Lung (tissue), 12 donors: ENCODE measurements around the gene MN1. TPM values are rescaled to one million over a fixed set of nuclear protein-coding genes. Genes with fewer than 3 reads are reported as not detected.
"Not testable (repeated sequence)": the region's sequence is repeated elsewhere in the genome, so short reads cannot be mapped to it uniquely, and the experiment has no call there.

ENCODE experiments used
- ATAC-seq: fragments of 200-7000 bp; cut with Tn5 transposase; one replicate; pipeline ENCODE4 v1.9.1; 2020; ENCODE audit warnings: moderate number of reproducible peaks; ENCODE audit not compliant: insufficient read depth, low FRiP score
- DNase-seq, 3 donors: peaks; one replicate each; pipeline ENCODE4 v3.0.0-alpha.2; 2013 to 2017
- H3K27ac ChIP-seq, 2 donors: one replicate each; pipeline ENCODE4 v1.5.1; 2013; ENCODE audit warnings: mild to moderate bottlenecking in 2 of 2, moderate library complexity in 2 of 2, control low read depth in 1 of 2, inconsistent platforms in 1 of 2, low read depth in 1 of 2, low read length in 1 of 2
- H3K27me3 ChIP-seq, 3 donors: one replicate each; pipeline ENCODE4 v1.5.1; 2013; ENCODE audit warnings: low read length in 2 of 3; ENCODE audit not compliant: control insufficient read depth in 3 of 3, insufficient read depth in 3 of 3
- H3K36me3 ChIP-seq, 4 donors: one replicate each; pipeline ENCODE4 v1.5.1; 2013; ENCODE audit warnings: low read length in 4 of 4, mild to moderate bottlenecking in 1 of 4, moderate library complexity in 1 of 4; ENCODE audit not compliant: control insufficient read depth in 4 of 4, insufficient read depth in 4 of 4
- H3K4me1 ChIP-seq, 5 donors: one replicate each; pipeline ENCODE4 v1.5.1; 2013; ENCODE audit warnings: low read length in 5 of 5, mild to moderate bottlenecking in 2 of 5, moderate library complexity in 1 of 5; ENCODE audit not compliant: control insufficient read depth in 5 of 5, insufficient read depth in 5 of 5
- H3K4me3 ChIP-seq: one replicate; pipeline ENCODE4 v1.5.1; 2013; ENCODE audit warnings: mild to moderate bottlenecking, control low read depth, moderate library complexity
- H3K9ac ChIP-seq, 2 donors: one replicate each; pipeline ENCODE4 v1.5.1; 2013; ENCODE audit warnings: low read length in 2 of 2, control low read depth in 1 of 2; ENCODE audit not compliant: insufficient read depth in 1 of 2
- H3K9me3 ChIP-seq, 4 donors: one replicate each; pipeline ENCODE4 v1.5.1; 2013; ENCODE audit warnings: low read length in 3 of 4, mild to moderate bottlenecking in 1 of 4, moderate library complexity in 1 of 4; ENCODE audit not compliant: control insufficient read depth in 4 of 4, insufficient read depth in 3 of 4
- CTCF ChIP-seq: IDR thresholded peaks from 2 replicates; pipeline ENCODE4 v1.5.1; 2012; ENCODE audit warnings: mild to moderate bottlenecking; ENCODE audit errors: control extremely low read depth, extremely low read depth
- WGBS, 2 donors: extraction: QIAGEN DNeasy Blood & Tissue Kit; methylation state at CpG; one replicate each; pipeline ENCODE4 v1.1.7; 2013; 5-methylcytosine and 5-hydroxymethylcytosine counted together
- polyA plus RNA-seq, 2 donors: library from polyadenylated mRNA; stranded (reverse); fragments of 200-250 nt; gene quantifications; one replicate each; pipeline ENCODE4 v1.2.1, GENCODE V29; 2013
- total RNA-seq, 2 donors: library from RNA; depleted of rRNA in 1 of 2; stranded (reverse); fragments of >200 nt in 1 of 2; gene quantifications; one replicate each; pipeline ENCODE4 v1.2.1, GENCODE V29; 2014 to 2021
- donor health status: control.
- donor health status: control.
- donor health status: Bipolar disorder and iron deficiency.
- donor health status: healthy.
- donor health status: DM: yes; HTN: yes; CAD: no.

Gene MN1
- total and polyA plus RNA-seq, 4 donors, result 2.4 to 6.5 (median 3.6) TPM

GRCh38 chr22:27745809-27746208, 55.7 kb downstream of the MN1 start:
- ATAC-seq, result no peak
- 97 to 98% methylated on average over 7 of the region's 7 CpGs for WGBS, 2 donors
- Histone ChIP-seq H3K9ac (no peak overlapping the region), H3K4me3 (no peak overlapping the region), H3K36me3 (no peaks in the 10 kb centered on the region), H3K4me1 (peaks cover 0 to 34% (median 15%) of the 10 kb centered on the region in 5 donors), H3K27me3 (no peaks in the 10 kb centered on the region), H3K9me3 (peaks cover 0 to 3% (median 0%) of the 10 kb centered on the region in 4 donors), H3K27ac (no peak overlapping the region)
- no peak for TF ChIP-seq CTCF
- no peak for DNase-seq

- no peak overlapping the region for H3K9ac ChIP-seq
- H3K4me3 ChIP-seq, result no peak overlapping the region
- DNase-seq (no peak), ATAC-seq (no peak)
- peaks cover 0 to 28% (median 14%) of the 10 kb centered on the region in 5 donors for H3K4me1 ChIP-seq
- H3K36me3 ChIP-seq, result no peaks in the 10 kb centered on the region
- TF ChIP-seq CTCF, result no peak
- WGBS, 2 donors, result 89 to 92% methylated on average over 4 of the region's 4 CpGs
- no peaks in the 10 kb centered on the region for H3K27me3 ChIP-seq
- no peak overlapping the region for H3K27ac ChIP-seq
- peaks cover 0 to 8% (median 2%) of the 10 kb centered on the region in 4 donors for H3K9me3 ChIP-seq
Measured at GRCh38 chr22:27745154-27745553, 56.4 kb downstream of the MN1 start.

GRCh38 chr22:27744078-27744477, 57.5 kb downstream of the MN1 start:
- H3K36me3 ChIP-seq, H3K27ac ChIP-seq, DNase-seq, H3K9ac ChIP-seq, ATAC-seq, H3K27me3 ChIP-seq, H3K4me3 ChIP-seq, H3K9me3 ChIP-seq: not testable (repeated sequence)
- H3K4me1 ChIP-seq, result peaks cover 0 to 18% (median 3%) of the 10 kb centered on the region in 5 donors
- 85 to 91% methylated on average over 13 to 15 of the region's 15 CpGs for WGBS, 2 donors

GRCh38 chr22:27740202-27740748, 61.3 kb downstream of the MN1 start:
- Histone ChIP-seq H3K27ac (no peak overlapping the region), H3K9me3 (peaks cover 0 to 5% (median 2%) of the 10 kb centered on the region in 4 donors), H3K9ac (no peak overlapping the region), H3K4me1 (no peaks in the 10 kb centered on the region), H3K4me3 (no peak overlapping the region), H3K36me3 (no peaks in the 10 kb centered on the region), H3K27me3 (no peaks in the 10 kb centered on the region)
- ATAC-seq, result no peak
- TF ChIP-seq CTCF, result no peak
- no peak for DNase-seq
- WGBS, 2 donors, result 87 to 91% methylated on average over 3 of the region's 3 CpGs
